ENCODE data around the gene ZMIZ1.

The ZMIZ1 gene

DNA sequence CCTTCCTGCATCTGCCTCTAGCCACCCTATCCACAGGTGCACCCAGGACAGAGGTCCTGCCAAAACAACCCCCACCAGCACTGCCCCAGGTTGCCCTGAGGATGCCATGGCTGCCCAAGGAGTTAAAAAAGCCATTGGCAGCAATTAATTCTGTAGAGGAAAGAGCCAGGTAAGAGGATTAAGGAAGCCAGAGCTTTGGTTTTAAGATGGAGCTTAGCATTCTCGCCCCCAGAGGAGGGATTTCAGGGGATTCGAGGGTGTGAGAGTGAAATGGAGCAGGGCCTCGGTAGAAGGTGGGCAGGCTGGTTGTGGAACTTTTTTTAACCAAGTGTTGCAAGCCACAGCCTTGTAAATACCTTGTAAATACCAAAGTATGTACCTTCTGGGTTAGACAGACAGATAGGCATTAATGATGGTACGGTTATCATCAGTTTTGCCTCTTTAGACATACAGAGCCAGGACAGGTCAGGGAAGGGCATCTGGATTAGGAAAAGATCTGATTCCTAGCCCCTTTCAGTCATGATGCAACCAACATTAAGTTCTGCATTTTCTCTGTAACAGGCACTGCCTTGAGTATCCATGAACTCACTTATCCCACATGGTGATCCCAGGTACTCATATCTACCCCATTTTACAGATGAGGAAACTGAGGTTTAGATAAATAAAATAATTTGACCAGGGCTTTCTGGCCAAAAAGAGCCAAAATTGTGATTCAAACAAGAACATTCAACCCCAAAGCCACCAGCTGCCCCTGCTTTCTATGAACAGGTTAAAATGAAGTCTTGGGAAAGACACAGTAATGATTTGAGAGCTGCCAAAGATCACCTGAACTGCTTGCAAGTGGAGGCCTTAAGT, 157.9 kb downstream of the ZMIZ1 start:
- DNase-seq (ENCODE audit: low spot score) (no peak), FAIRE-seq (no peak)

DNA sequence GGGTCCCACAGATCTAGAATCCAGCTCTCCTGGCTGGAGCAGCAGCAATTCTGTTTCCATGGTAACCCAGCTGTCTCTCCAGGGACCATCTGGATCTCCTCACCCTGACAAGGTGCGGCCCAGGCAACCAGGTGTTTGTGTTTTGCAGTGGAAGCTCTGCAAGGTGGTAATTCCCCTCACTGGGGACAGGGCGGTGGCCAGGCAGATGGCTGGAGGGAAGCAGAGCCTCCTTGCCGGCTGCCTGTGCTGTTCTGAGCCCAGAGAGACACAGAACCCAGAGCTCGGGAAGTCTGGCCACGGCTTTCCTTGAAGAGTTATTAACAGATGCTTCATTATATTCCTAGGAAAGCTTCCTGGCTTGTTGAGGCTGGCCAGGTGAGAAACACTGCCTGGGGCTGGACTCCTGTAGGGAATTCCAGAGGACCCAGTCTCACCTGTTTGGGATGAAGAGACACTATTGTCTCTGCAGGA, 160.3 kb downstream of the ZMIZ1 start:
- DNase-seq (ENCODE audit: low spot score) = no peak
- FAIRE-seq = no peak

DNA sequence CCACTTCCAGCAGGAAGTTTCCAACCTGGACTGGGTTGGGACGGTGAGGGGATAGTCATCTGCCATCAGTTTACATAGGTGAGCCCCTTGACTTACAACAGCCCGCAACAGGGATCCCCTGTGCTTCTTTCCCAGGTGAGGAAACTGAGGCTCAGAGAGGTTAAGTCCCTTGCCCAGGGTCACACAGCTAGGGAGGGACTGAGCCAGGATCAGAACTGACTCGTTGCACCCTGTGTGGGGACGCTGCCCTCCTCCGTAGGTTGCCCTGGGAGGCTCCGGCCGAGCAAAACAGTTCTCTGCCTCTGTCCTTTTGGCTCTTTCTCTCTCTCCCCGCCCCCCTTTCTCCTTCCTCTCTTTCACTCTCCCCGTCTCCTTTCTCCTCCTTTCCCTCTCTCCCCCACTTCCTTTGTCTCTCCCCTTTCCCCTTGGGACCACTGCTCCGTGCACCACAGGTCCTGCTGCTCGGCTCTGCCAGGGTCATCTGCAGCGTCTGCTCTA, 161.1 kb downstream of the ZMIZ1 start:
- FAIRE-seq = no peak
- DNase-seq (ENCODE audit: low spot score) = no peak

DNA sequence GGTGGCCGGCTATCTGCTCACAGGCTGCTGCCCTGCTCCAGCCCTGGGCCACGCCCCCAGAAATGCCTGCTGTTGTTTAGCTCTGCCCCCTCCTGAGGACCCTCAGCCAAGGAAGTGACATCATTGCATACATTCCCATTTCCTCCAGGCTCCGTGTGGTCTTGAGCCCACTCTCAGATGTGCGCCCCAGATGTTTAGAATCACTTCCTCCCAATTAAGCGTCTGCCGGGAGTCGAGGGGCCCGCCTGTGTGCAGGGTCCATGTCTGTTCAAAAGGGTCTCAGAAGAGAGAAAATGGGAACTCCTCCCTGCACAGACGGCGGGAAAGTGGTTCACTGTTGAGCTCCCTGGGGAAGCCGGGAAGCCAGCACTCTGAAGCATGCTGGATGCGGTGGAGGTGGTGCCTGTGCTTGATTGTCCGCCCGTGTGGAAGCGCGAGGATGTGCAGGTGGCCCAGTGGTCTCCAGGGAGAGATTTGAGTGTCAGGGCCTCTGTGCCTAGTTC, 161.6 kb downstream of the ZMIZ1 start:
- FAIRE-seq (no peak), DNase-seq (ENCODE audit: low spot score) (no peak)

DNA sequence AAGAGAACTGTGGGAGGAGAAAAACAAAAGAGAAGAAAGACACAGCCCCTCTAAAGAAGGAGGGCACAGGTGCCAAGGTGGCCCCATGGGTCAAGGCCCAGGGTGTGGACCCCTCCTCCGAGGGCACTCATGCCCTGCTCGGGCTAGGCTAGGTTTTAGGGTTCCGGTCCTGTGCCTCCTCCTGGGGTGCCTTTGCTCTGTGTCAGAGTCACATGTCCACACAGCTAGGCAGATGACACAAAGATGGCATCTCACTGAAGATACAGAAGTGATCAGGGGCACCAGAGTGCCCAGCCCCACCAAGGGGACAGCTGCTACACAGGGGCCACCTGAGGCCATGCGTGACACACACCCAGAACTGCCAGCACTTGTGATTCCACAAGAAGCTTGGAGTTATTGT, 162.1 kb downstream of the ZMIZ1 start:
- DNase-seq (ENCODE audit: low spot score) = no peak
- FAIRE-seq = no peak

DNA sequence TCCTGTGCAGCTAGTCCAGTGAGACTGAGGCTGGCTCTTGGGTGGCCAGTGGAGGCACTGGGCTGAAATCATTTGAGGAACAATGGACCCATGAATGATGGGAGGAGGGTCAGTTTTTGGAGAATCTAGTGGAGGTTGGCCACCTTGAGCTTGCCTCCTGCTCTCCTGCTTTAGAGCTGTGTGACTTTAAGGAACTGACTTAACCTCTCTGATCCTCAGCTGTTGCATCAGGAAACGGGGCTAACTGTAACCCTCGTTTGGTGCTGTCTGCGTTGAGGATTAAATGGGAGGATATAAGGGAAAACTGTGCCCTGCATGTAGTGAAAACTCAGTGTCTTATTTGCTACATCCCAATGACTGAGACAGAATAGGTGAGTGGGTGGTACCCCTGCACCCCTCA, 163.1 kb downstream of the ZMIZ1 start:
- FAIRE-seq (no peak), DNase-seq (ENCODE audit: low spot score) (no peak)

DNA sequence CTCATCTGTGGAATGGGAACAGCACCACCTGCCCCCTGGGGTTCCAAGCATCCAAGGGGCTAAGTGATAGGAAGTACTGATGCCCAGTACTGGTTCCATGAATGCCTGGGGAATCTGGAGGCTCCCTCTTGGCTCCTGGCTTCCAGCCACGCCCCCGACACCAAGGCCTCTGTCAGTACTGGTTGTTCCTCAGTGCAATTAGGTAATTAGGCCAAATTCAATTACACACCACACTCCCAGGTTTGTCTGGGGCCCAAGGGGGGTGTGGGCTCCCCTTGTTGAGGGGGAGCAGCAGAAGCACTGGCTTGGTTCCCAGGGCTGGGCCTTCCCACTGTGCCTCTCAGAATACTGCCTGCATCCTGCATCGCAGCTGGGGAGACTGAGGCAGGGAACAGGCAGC, 164.1 kb downstream of the ZMIZ1 start:
- FAIRE-seq = no peak
- no peak for DNase-seq (ENCODE audit: low spot score)

DNA sequence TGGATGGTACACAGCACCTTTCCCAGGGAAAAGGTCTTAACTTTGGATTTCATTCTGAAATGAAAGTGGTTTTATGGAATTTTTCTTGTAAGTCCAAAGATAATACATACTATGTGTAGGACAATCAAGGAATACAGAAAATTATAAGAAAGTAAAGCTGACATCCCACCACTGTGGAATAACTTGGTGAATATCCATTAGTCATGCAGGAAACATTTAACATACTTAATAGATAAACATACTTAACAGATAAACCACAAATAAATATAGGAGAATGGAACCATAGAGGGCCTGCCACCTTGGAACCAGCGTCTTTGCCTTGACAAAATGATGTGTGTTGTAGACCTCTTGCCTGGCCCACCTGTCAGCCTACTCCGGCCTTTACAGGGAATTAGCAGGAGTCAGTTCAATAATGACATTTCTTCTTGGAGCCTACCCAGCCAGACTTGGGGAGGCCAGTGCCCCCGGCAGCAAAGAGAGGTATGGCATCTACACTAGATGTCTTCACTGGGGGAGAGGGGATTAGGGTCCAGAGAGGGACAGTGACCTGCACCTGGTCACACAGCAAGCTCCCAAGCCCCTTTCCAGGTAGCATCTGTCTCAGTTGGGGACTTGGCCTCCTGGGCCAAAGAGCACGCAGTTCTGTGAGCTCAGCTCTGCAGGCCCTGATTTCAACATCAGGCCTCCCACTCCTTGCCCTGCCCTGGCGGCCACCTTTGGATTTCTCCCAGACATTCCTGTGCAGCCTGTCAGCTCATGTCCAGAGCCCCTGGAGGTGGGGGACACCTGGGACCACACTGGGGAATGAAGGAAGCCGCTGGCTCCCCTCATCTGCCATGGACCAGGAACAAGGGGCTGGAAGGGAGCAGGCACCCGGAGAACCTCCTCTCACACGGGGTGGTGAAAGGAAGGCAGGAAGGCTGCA, 165.9 kb downstream of the ZMIZ1 start:
- DNase-seq (ENCODE audit: low spot score) (no peak), FAIRE-seq (no peak)

DNA sequence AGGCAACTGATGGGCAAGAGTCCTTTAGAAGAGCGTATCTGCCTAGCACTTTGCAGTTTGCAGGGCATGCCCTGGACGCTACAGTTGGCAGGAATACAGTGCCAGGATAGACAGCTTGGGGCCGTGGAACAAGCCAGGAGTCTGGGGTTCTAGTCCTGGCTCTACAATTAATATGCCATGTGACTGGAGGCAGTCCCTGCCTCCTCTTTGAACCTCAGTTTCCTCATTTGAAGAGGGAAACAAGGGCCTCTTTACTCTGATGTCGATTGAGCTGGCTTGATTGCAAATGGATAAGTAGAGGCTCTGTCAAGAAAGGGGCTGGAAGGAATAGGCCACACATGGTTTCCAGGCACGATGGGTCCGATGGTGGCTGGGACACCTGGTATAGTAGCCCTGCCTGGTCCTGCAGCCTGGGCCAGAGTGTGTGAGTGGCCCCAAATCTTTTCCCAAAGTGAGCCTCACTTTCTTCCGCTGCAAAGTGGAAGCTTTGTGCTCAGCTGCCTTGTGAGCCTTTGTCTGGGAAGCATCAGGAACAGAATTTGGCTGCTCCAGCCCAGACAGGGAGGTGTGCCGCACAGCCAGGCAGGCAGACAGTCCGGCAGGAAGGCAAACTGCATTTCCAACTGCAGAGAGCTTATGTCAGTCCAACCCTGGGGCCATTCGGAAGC, 167.1 kb downstream of the ZMIZ1 start:
- FAIRE-seq = no peak
- no peak for DNase-seq (ENCODE audit: low spot score)

DNA sequence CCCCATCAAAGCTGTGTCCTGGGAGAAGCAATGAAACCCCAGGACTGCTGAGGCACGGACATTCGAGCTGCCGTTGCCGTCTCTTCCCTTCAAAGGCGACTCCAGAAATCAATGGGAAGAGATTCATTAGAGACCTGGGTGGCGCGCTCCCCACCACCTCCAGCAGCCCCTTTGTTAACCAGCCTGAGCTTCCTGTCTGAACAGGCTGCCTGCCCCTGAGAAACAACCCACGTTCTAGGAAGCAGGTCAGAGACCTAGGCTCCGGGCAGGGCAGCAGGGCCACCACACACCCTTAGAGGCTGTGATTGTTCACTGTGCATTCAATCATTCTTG, 167.6 kb downstream of the ZMIZ1 start:
- no peak for DNase-seq (ENCODE audit: low spot score)
- no peak for FAIRE-seq

DNA sequence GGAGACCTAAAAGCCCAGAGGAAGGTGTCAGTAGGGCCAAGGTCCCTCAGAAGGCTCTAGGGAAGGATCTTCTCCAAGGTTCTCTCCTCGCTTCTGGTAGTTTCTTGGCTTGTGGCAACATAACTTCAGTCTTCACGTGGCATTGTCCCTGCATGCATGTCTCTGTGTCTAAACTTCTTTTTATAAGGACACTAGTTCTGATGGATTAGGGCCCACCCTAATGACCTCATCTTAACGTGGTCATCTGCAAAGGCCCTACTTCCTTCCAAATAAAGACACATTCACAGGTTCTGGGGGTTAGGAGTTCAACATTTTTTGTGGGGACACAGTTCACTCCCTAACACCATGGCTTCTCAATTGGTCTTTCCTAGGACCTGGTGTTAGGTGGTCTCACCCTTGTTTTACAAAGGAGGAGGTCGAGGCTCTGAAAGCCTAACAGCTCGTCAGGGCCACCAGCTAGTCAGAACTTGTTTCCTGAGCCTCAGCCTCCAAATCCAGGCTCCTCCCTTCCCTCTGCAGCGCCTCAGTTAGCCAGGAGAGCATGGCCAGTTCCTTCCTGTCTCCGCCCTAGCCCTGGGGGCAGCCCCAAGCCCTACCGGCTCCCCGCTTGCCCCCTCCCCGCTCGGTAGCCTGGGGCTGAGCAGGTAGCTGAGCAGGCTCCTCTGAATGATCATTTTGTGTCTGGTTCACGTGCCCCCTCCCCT, 168.8 kb downstream of the ZMIZ1 start:
- FAIRE-seq (no peak), DNase-seq (ENCODE audit: low spot score) (no peak)

DNA sequence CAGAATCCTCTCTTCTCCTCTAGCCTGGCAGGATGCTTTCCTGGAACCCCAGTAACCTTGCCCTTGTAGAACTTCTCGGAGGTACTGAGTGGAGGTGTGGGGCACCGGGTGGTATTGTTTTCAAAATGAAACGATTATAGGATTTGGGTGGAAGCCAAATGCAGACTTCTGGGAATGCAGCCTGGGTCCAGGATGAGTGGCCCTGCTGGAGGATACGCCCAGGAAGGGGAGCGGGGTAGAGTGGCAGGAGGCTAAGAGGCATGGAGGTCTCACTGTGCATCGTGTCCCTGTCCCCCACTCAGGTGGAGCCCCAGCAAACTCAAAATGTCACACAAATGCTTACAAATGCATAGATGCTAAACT, 169.4 kb downstream of the ZMIZ1 start:
- DNase-seq (ENCODE audit: low spot score) (no peak), FAIRE-seq (no peak)

DNA sequence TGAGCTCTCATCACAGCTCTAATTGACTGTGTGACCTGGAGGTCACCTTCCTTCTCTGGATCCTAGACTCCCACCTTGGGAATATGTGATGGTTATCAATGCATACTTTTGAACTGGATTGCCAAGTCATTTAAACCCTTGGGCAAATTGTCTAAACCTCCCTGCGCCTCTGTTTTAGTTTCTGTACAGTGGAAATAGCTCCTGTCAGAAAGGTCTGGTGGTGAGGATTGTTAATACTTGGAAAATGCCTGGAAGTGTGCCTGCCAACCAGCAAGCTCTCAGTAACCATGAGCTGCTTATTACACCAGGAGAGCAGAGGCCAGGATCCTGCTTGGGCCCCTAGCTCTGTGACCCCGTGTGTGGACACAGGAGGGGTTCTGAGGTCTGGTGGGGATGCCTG, 169.8 kb downstream of the ZMIZ1 start:
- no peak for FAIRE-seq
- no peak for DNase-seq (ENCODE audit: low spot score)

DNA sequence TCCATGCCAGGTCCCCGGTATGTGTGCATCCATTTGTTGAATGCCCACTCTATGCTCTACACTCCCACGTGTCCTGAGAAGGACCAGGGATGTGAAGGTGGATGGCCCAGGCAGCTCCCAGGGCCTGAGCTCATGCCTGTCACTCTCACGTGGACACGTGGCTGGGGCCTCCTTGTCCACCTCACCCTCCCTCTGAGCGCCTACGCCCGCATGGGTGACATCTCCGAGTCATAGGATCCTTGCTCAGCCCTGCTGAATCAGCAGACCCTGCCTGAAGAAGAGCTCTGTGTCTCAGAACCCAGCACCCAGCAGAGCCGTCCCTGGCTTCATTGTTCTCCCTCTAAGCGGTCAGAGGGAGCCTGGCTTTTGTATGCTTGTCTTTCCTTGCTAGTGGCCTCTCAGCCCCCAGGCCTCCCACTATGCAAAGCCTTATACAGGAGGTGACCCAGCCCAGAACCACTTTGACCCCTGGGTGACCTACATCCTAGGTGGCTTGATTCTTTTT, 170.6 kb downstream of the ZMIZ1 start:
- DNase-seq (ENCODE audit: low spot score) = peak; percentile 68
- FAIRE-seq = no peak

DNA sequence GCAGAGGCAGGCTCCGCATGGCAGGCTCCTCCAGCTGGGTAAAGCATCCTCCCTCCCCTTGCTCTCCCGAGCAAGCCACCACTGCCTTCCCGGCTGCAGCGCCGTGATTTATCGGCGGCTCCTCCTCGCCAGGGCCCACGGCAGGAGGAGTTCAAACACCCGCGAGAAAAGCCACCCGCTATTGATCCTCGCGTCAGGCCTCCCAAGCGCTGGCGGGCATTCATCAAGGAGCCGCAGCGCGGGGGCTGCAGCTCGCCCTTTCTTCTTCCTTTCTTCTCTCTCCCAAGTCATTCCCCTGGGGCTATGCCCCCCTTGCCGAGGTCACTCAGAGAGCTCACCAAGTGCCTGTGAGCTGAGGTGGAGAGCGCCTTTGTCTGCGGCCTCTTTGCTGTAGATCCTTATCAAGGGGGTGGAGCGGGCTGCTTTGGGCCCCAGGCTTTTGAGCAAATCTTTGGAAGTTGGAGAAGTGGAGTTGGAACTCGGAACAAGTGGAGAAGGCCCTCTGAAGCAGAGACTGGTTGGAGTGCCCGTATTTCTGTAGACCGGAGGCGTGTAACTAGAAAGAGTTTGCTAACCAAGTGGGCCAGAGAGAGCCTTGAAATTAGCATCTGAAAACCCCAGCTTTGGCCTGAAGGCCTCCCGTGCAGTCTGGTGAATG, 171.3 kb downstream of the ZMIZ1 start:
- FAIRE-seq = no peak

DNA sequence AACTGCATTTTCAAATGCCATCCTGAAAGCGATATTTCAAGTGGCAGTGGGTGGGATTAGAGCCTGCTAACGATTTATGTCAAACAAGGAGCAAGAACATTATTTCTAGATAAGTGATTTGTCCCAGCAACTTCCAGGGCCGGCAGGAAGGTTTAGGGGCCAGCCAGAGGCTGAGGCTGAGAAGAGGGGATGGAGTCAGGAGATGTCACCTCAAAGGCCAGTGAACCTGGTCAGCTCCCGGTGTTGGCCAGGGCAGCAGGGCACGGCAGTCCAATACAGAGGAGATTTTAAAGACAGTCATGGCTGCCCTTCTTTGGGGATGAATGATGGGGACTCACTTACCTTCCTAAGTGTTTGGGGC, 172.8 kb downstream of the ZMIZ1 start:
- FAIRE-seq (no peak), DNase-seq (ENCODE audit: low spot score) (no peak)

More for the DNA sequence above, 171.3 kb downstream of the ZMIZ1 start:
- DNase-seq (ENCODE audit: low spot score) = no peak

DNA sequence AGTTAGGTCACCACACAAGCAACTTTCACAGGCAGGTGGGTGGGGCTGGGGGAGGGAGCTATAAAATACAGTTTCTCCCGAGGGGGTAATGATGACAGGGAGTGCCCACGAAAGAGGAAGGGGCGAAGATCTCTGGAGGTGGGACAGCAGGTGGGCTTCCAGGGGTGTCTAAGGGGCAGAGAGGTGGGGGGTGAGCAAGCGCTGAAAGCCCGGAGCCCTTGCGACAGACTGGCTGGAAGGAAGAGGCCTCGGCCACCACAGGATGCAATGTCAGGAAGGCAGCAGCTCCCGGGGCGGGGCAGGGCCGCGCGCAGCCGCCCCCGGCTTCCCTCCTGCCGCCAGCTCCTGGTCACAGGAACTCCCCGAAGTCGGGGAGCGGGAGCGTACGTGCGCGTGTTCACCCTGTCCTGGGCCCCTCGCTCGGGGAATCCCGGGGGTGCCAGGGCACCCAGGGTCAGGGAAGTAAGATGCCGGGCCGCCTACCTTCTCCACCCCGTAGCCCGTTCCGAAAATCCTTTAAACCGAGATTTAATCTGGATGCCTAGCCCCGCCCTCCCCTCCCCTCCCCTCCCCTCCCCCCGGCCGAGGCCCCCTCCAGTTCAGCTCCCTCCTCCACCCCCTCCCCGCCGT, 173.3 kb downstream of the ZMIZ1 start:
- DNase-seq (ENCODE audit: low spot score) = no peak

DNA sequence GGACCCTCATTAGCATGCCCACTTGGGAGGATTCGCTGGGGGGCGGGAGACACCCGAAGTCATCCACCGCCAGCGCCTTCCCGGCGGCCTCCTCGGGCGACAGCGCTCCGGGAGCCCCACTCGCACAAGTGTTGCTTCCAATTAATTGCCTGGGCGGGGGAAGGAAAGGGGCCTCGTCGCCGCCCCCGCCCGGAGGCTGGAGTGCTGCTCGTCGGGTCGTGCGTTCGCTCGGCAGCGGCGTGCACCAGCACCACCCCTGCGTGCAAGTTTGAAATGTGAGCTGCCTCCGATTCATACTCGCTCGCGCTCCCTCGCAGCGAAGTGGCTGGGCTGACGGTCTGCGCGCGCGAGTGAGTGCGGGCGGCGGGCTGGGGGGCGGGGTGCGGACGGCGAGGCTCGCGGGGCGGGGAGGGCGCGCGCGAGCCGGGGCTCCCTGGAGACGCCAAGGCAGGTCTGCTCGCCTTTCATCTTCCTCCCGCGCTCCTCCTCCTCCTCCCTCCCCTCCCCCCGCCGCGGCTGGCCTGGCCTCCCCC, 173.9 kb downstream of the ZMIZ1 start:
- FAIRE-seq (no peak), DNase-seq (ENCODE audit: low spot score) (no peak)

More for the DNA sequence above, 173.3 kb downstream of the ZMIZ1 start:
- FAIRE-seq = no peak

Measured in RCC 7860 (cell line).